Glutamatergic neuron (in vitro differentiated cells): ENCODE results near the gene GNAI2. TPM values are rescaled to one million over a fixed set of nuclear protein-coding genes. Genes with fewer than 3 reads are reported as not detected.

ENCODE experiments used
- DNase-seq: peaks from one replicate; pipeline ENCODE4 v3.0.0; 2022
- H3K27ac Mint-ChIP-seq: one replicate; pipeline ENCODE4 v1.8.0; 2020; ENCODE audit warnings: mild to moderate bottlenecking, mixed read lengths, inconsistent platforms; ENCODE audit not compliant: unreplicated experiment
- H3K27me3 Mint-ChIP-seq: one replicate; pipeline ENCODE4 v1.8.0; 2020; ENCODE audit warnings: mild to moderate bottlenecking, moderate library complexity, mixed read lengths, inconsistent platforms; ENCODE audit not compliant: unreplicated experiment
- H3K36me3 Mint-ChIP-seq: one replicate; pipeline ENCODE4 v1.8.0; 2020; ENCODE audit warnings: mild to moderate bottlenecking, mixed read lengths, inconsistent platforms; ENCODE audit not compliant: unreplicated experiment
- H3K4me1 Mint-ChIP-seq: one replicate; pipeline ENCODE4 v1.8.0; 2020; ENCODE audit warnings: mild to moderate bottlenecking, low read depth, mixed read lengths, inconsistent platforms; ENCODE audit not compliant: unreplicated experiment
- H3K4me3 Mint-ChIP-seq: one replicate; pipeline ENCODE4 v1.8.0; 2020; ENCODE audit warnings: mild to moderate bottlenecking, mixed read lengths, inconsistent platforms; ENCODE audit not compliant: unreplicated experiment
- H3K9me3 Mint-ChIP-seq: one replicate; pipeline ENCODE4 v1.8.0; 2020; ENCODE audit warnings: mild to moderate bottlenecking, moderate library complexity, mixed read lengths, inconsistent platforms; ENCODE audit not compliant: unreplicated experiment
- CTCF ChIP-seq: fragments of 200-600 bp; sonication (generic); IDR thresholded peaks from one replicate; pipeline ENCODE4 v1.5.0; 2021; ENCODE audit not compliant: partially characterized antibody, unreplicated experiment
- total RNA-seq: library from RNA; stranded (reverse); fragmentation: NEBNext Ultra II Directional; extraction: Animal tissue kit (Norgen Biotek cat#: 25700); gene quantifications from one replicate; pipeline ENCODE4 v1.2.1, GENCODE V29; 2021; ENCODE audit not compliant: unreplicated experiment

The GNAI2 gene
- total RNA-seq, 1 donor from 2014 or later, result 297 TPM

DNA sequence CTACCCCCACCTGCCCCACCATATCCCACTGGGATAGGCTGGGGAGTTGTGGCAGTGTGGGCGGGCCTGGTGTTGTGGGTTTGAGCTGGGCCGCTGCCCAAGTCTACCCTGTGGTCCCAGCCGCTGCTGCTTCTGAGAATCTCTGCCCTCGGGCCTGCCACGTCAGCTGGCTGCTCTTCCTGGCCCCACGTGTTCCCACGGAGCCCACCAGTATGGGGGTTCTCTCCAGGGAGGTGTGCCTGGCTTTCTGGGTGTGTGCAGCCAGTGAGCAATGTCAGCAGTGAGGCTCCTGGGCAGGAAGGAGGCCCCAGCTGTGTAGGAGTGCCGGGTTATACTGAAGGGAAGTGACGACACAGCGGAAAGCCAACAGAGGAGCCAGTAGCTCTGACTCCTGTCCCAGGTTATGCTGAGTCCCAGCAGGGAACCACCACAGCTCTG is 10.5 kb downstream of the GNAI2 start:
- Mint-ChIP-seq H3K9me3 (peaks cover 7% of the 10 kb centered on the region), H3K4me3 (peak overlapping the region; percentile 62), H3K27me3 (peaks cover 8% of the 10 kb centered on the region), H3K27ac (peak overlapping the region; percentile 83), H3K4me1 (peaks cover 44% of the 10 kb centered on the region), H3K36me3 (no peaks in the 10 kb centered on the region)
- peak; percentile 69 for TF ChIP-seq CTCF
- no peak for DNase-seq

DNA sequence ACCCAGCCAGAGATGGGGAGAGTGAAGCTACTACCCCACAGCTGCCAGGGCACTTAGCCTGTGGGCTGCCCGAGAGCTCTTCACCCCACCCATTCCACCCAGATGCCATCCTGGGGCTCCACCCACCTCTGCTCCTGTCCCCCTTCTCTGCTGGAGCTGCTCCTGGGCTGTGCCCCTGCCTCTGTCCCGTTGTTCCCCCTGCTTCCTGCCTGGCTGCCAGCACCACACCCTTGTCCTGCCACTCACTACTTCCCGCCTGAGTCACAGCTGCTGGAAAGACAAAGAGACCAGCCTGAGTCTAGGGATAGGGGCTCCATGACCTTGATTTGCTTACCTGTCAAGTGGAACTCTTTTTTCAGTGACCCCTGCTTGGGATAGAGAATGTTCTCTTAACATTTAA is 12.4 kb downstream of the GNAI2 start:
- Mint-ChIP-seq H3K27ac (peak overlapping the region; percentile 76), H3K4me3 (no peak overlapping the region), H3K27me3 (peaks cover 4% of the 10 kb centered on the region), H3K9me3 (peaks cover 4% of the 10 kb centered on the region), H3K4me1 (peaks cover 33% of the 10 kb centered on the region), H3K36me3 (no peaks in the 10 kb centered on the region)
- DNase-seq, result no peak
- TF ChIP-seq CTCF, result no peak

- DNase-seq, result no peak
- Mint-ChIP-seq H3K27me3 (peaks cover 6% of the 10 kb centered on the region), H3K4me3 (no peak overlapping the region), H3K4me1 (peaks cover 28% of the 10 kb centered on the region), H3K27ac (no peak overlapping the region), H3K9me3 (peaks cover 4% of the 10 kb centered on the region), H3K36me3 (no peaks in the 10 kb centered on the region)
- no peak for TF ChIP-seq CTCF
Observed at GRCh38 chr3:50249457-50249856, 13.5 kb downstream of the GNAI2 start.

DNA sequence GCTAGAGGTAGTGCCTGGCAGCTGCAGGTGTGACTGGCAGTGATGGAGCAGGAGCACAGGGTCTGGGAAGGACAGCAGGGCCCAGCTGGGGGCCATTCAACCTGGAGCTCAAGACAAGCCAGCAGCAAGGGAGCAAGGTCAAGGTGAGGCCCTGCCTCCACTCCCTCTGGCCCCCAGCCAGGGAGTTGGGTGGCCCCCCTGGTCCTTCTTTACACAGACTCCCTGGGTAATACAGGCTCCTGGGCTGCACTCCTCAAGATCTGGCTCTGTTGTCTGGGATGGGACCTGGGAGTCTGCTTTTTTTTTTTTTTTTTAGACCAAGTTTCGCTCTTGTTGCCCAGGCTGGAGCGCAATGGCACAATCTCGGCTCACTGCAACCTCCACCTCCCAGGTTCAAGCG is 14.5 kb downstream of the GNAI2 start:
- no peaks in the 10 kb centered on the region for H3K36me3 Mint-ChIP-seq
- H3K4me3 Mint-ChIP-seq, result no peak overlapping the region
- H3K27me3 Mint-ChIP-seq, result peaks cover 6% of the 10 kb centered on the region
- peaks cover 4% of the 10 kb centered on the region for H3K9me3 Mint-ChIP-seq
- H3K4me1 Mint-ChIP-seq, result peaks cover 22% of the 10 kb centered on the region
- no peak for DNase-seq
- no peak for TF ChIP-seq CTCF
- H3K27ac Mint-ChIP-seq, result no peak overlapping the region

DNA sequence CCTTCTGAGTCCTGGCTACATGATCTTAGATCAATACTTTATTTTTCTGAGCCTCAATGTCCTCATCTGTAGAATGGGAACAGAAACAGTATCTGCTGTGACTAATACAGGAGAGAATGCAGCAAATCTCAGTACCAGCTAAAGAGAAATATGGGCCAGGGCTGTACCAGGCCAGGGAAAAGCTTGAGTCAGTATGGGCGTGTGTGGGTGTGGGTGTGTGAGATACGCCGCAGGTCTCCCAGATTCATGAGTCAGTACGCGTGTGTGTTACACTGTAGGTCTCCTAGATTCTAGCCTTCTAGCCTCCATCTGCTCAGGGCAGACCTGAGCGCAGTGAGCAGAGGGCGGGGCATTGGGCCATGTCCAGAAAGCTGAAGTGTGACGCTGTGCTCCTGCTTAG is 15.2 kb downstream of the GNAI2 start:
- no peak for DNase-seq
- Mint-ChIP-seq H3K9me3 (peaks cover 4% of the 10 kb centered on the region), H3K36me3 (no peaks in the 10 kb centered on the region), H3K27ac (no peak overlapping the region), H3K27me3 (peaks cover 6% of the 10 kb centered on the region), H3K4me1 (peaks cover 21% of the 10 kb centered on the region), H3K4me3 (no peak overlapping the region)
- no peak for TF ChIP-seq CTCF
